Keratinocyte (primary cell): ENCODE measurements around the gene TBC1D4. TPM values are rescaled to one million over a fixed set of nuclear protein-coding genes. Genes with fewer than 3 reads are reported as not detected.
"Not testable (repeated sequence)": the region's sequence is repeated elsewhere in the genome, so short reads cannot be mapped to it uniquely, and the experiment has no call there.

ENCODE experiments used
- DNase-seq: peaks from one replicate; pipeline ENCODE4 v3.0.0-alpha.2; 2011; ENCODE audit warnings: low read depth, missing footprints, low spot score
- FAIRE-seq: peaks from 2 replicates; lab custom pipeline; 2011; peaks lifted over from hg19 to GRCh38; lab: Jason Lieb, UNC
- H2AFZ ChIP-seq: 2 replicates; pipeline ENCODE4 v1.6.0; 2012; ENCODE audit warnings: low read length, control low read depth, inconsistent platforms; ENCODE audit not compliant: control insufficient read depth
- H3K27ac ChIP-seq: 2 replicates; pipeline ENCODE4 v1.5.1; 2011; ENCODE audit warnings: low read length; ENCODE audit not compliant: control insufficient read depth, insufficient read depth
- H3K27me3 ChIP-seq: 3 replicates; pipeline ENCODE4 v1.6.0; 2011; ENCODE audit warnings: low read length; ENCODE audit not compliant: control insufficient read depth, insufficient read depth; ENCODE audit errors: extremely low read depth
- H3K36me3 ChIP-seq, 2 experiments: 2 replicates in 1 of 2; 3 replicates in 1 of 2; pipeline ENCODE4 v1.5.1; 2011; ENCODE audit warnings: low read length in 2 of 2, mild to moderate bottlenecking in 1 of 2; ENCODE audit not compliant: control insufficient read depth in 2 of 2, insufficient read depth in 2 of 2; ENCODE audit errors: extremely low read depth in 1 of 2
- H3K4me1 ChIP-seq: 3 replicates; pipeline ENCODE4 v1.5.1; 2011; ENCODE audit warnings: low read length; ENCODE audit not compliant: control insufficient read depth, insufficient read depth; ENCODE audit errors: extremely low read depth
- H3K4me2 ChIP-seq: 3 replicates; pipeline ENCODE4 v1.6.0; 2011; ENCODE audit warnings: low read depth, low read length; ENCODE audit not compliant: control insufficient read depth, insufficient read depth; ENCODE audit errors: extremely low read depth
- H3K4me3 ChIP-seq, 3 experiments: fragments of 200-600 bp in 1 of 3; sonication (generic) in 1 of 3; 2 replicates in 2 of 3; 3 replicates in 1 of 3; pipeline ENCODE4 v1.5.1; 2011 to 2016; ENCODE audit warnings: low read length in 3 of 3, mild to moderate bottlenecking in 3 of 3, control low read depth in 2 of 3, inconsistent platforms in 1 of 3, low read depth in 1 of 3, mixed read lengths in 1 of 3, mixed run types in 1 of 3, moderate library complexity in 1 of 3; ENCODE audit not compliant: control insufficient read depth in 2 of 3, insufficient read depth in 2 of 3; ENCODE audit errors: extremely low read depth in 1 of 3
- H3K79me2 ChIP-seq: 2 replicates; pipeline ENCODE4 v1.6.0; 2012; ENCODE audit warnings: low read length; ENCODE audit not compliant: control insufficient read depth, insufficient read depth
- H3K9ac ChIP-seq: 3 replicates; pipeline ENCODE4 v1.6.0; 2011; ENCODE audit warnings: low read length; ENCODE audit not compliant: control insufficient read depth, insufficient read depth; ENCODE audit errors: extremely low read depth
- H3K9me1 ChIP-seq: 3 replicates; pipeline ENCODE4 v1.6.0; 2011; ENCODE audit warnings: low read length; ENCODE audit not compliant: control insufficient read depth, insufficient read depth; ENCODE audit errors: extremely low read depth
- H3K9me3 ChIP-seq: 2 replicates; pipeline ENCODE4 v1.5.1; 2012; ENCODE audit warnings: low read depth, low read length; ENCODE audit not compliant: control insufficient read depth
- H4K20me1 ChIP-seq: 3 replicates; pipeline ENCODE4 v1.6.0; 2011; ENCODE audit warnings: low read length; ENCODE audit not compliant: control insufficient read depth, insufficient read depth; ENCODE audit errors: extremely low read depth
- CTCF ChIP-seq, 3 experiments: IDR thresholded peaks in 1 of 3; conservative IDR thresholded peaks in 1 of 3; optimal IDR thresholded peaks in 1 of 3; 2 replicates in 2 of 3; 3 replicates in 1 of 3; pipeline versions ENCODE3 to v1.5.1; 2011; ENCODE audit warnings: low read length in 3 of 3, mild to moderate bottlenecking in 3 of 3, moderate library complexity in 2 of 3, control low read depth in 1 of 3, inconsistent platforms in 1 of 3; ENCODE audit not compliant: insufficient read depth in 2 of 3; ENCODE audit errors: extremely low read depth in 1 of 3
- EZH2 ChIP-seq: IDR thresholded peaks from one replicate; pipeline ENCODE4 v1.6.1; 2012; ENCODE audit warnings: inconsistent platforms, mild to moderate bottlenecking, low read length, moderate library complexity
- dilution Hi-C: fragments of 300-500 bp; cut with MboI; formaldehyde crosslinking; loops from one replicate; pipeline ENCODE4 v1.7.0; 2020; ENCODE audit warnings: low sequenced_read_pairs; ENCODE audit not compliant: extremely low pct_ligation_motif_present
- polyA plus RNA-seq, 5 experiments: library from polyadenylated mRNA; depleted of rRNA in 3 of 5; stranded (reverse) in 3 of 5; stranded (forward) in 1 of 5; unstranded in 1 of 5; fragments of >200 nt; gene quantifications; 1 replicate in 1 of 5; 2 replicates in 3 of 5; 3 replicates in 1 of 5; pipeline versions ENCODE4 v1.2.1 to v1.2.3, GENCODE V29; 2011 to 2012; ENCODE audit warnings: missing spikeins in 2 of 5, low read depth in 1 of 5, low replicate concordance in 1 of 5

The TBC1D4 gene
- polyA plus RNA-seq, 1 donor (not counting 4 experiments of a cell fraction or from before 2014, with no cell fraction given): 14.2 TPM

GRCh38 chr13:75353781-75354193 is 128.2 kb downstream of the TBC1D4 start:
- no peaks in the 10 kb centered on the region for H3K9me3 ChIP-seq
- no peaks in the 10 kb centered on the region for H3K9me1 ChIP-seq
- H3K27me3 ChIP-seq: no peaks in the 10 kb centered on the region
- no peak for FAIRE-seq
- no peak for DNase-seq
- H4K20me1 ChIP-seq: no peaks in the 10 kb centered on the region
- peaks cover 2 to 4% of the 10 kb centered on the region in 2 experiments for H3K36me3 ChIP-seq
- H3K9ac ChIP-seq: no peak overlapping the region
- dilution Hi-C loops: no loop called here
- H3K4me3 ChIP-seq: no peak overlapping the region
- TF ChIP-seq EZH2 (no peak), CTCF (optimal IDR thresholded peaks at IDR 0.05 in 1 of 3, IDR thresholded peaks at IDR 0.05 in 1 of 3, conservative IDR thresholded peaks at IDR 0.05 in 1 of 3; ENCODE audit: extremely low read depth in 1 of 3, insufficient read depth in 2 of 3, low read length in 3 of 3) (no peak)
- peaks cover 8% of the 10 kb centered on the region for H3K4me1 ChIP-seq
- H2AFZ ChIP-seq: no peak overlapping the region
- H3K79me2 ChIP-seq: no peaks in the 10 kb centered on the region
- H3K4me2 ChIP-seq: no peak overlapping the region
- H3K27ac ChIP-seq: no peak overlapping the region

- no peak for DNase-seq
- Histone ChIP-seq H3K36me3 (peaks cover 2 to 8% of the 10 kb centered on the region in 2 experiments), H3K27ac (no peak overlapping the region), H3K79me2 (no peaks in the 10 kb centered on the region), H2AFZ (no peak overlapping the region), H3K9me1 (no peaks in the 10 kb centered on the region), H4K20me1 (no peaks in the 10 kb centered on the region), H3K9me3 (no peaks in the 10 kb centered on the region), H3K4me1 (no peaks in the 10 kb centered on the region), H3K27me3 (no peaks in the 10 kb centered on the region), H3K4me2 (no peak overlapping the region), H3K4me3 (no peak overlapping the region), H3K9ac (no peak overlapping the region)
- no peak for FAIRE-seq
- TF ChIP-seq CTCF (optimal IDR thresholded peaks at IDR 0.05 in 1 of 3, IDR thresholded peaks at IDR 0.05 in 1 of 3, conservative IDR thresholded peaks at IDR 0.05 in 1 of 3; ENCODE audit: extremely low read depth in 1 of 3, insufficient read depth in 2 of 3, low read length in 3 of 3): no peak
- no peak for TF ChIP-seq EZH2
- dilution Hi-C loops: no loop called here
These were observed 129.2 kb downstream of the TBC1D4 start for GRCh38 chr13:75352641-75353327.

GRCh38 chr13:75351538-75351937 is 130.4 kb downstream of the TBC1D4 start:
- DNase-seq, H3K9me1 ChIP-seq, H3K9me3 ChIP-seq, H4K20me1 ChIP-seq, H3K27ac ChIP-seq, H3K79me2 ChIP-seq, dilution Hi-C loops, H3K4me3 ChIP-seq, H3K27me3 ChIP-seq, H3K4me2 ChIP-seq, FAIRE-seq, H3K36me3 ChIP-seq, H3K4me1 ChIP-seq, H2AFZ ChIP-seq, H3K9ac ChIP-seq: not testable (repeated sequence)
